HG03378 (cell line): ENCODE measurements around the gene RHOD.

ENCODE experiments used
- ATAC-seq: cut with Tn5 transposase; IDR thresholded peaks from one replicate; pipeline ENCODE4 v1.9.1; 2021; ENCODE audit warnings: mild to moderate bottlenecking, moderate library complexity; ENCODE audit not compliant: unreplicated experiment

Gene RHOD

GRCh38 chr11:67058506-67058905 lies 1.9 kb downstream of the RHOD start:
- no peak for ATAC-seq

GRCh38 chr11:67059671-67060070 lies 3.0 kb downstream of the RHOD start:
- ATAC-seq, result no peak

- ATAC-seq, result no peak
Measured at GRCh38 chr11:67060111-67060522, 3.5 kb downstream of the RHOD start.

GRCh38 chr11:67062526-67063373 lies 6.1 kb downstream of the RHOD start:
- no peak for ATAC-seq

GRCh38 chr11:67066333-67066709 lies 9.7 kb downstream of the RHOD start:
- ATAC-seq, result no peak

GRCh38 chr11:67071420-67072284 lies 15.0 kb downstream of the RHOD start:
- ATAC-seq, result no peak

- ATAC-seq, result no peak
Measured at GRCh38 chr11:67072295-67072694, 15.6 kb downstream of the RHOD start.

- ATAC-seq, result no peak
Measured at GRCh38 chr11:67073908-67074307, 17.3 kb downstream of the RHOD start.

- ATAC-seq, result no peak
Measured at GRCh38 chr11:67076202-67076601, 19.6 kb downstream of the RHOD start.

- ATAC-seq, result no peak
Measured at GRCh38 chr11:67079065-67079705, 22.5 kb downstream of the RHOD start.

GRCh38 chr11:67082071-67082791 lies 25.6 kb downstream of the RHOD start:
- ATAC-seq, result no peak

GRCh38 chr11:67083786-67084366 lies 27.2 kb downstream of the RHOD start:
- no peak for ATAC-seq

GRCh38 chr11:67085617-67086016 lies 29.0 kb downstream of the RHOD start:
- no peak for ATAC-seq

- ATAC-seq, result no peak
Measured at GRCh38 chr11:67090717-67091116, 34.1 kb downstream of the RHOD start.

- ATAC-seq, result no peak
Measured at GRCh38 chr11:67095214-67095507, 38.5 kb downstream of the RHOD start.

GRCh38 chr11:67098799-67099429 lies 42.3 kb downstream of the RHOD start:
- ATAC-seq, result no peak

GRCh38 chr11:67099831-67100324 lies 43.2 kb downstream of the RHOD start:
- ATAC-seq, result no peak

GRCh38 chr11:67102664-67103063 lies 46.0 kb downstream of the RHOD start:
- ATAC-seq, result no peak

- no peak for ATAC-seq
Measured at GRCh38 chr11:67105964-67106363, 49.3 kb downstream of the RHOD start.

- no peak for ATAC-seq
Measured at GRCh38 chr11:67111261-67111660, 54.6 kb downstream of the RHOD start.
